SU-DHL-6 (cell line): ENCODE results near the gene KDM4E.
"Not testable (repeated sequence)": the region's sequence is repeated elsewhere in the genome, so short reads cannot be mapped to it uniquely, and the experiment has no call there.

Experiments
- H2AFZ ChIP-seq: fragments of 200-600 bp; sonication (generic); 2 replicates; pipeline ENCODE4 v1.6.1; 2014; ENCODE audit warnings: low read depth, mild to moderate bottlenecking, moderate library complexity, mixed read lengths, antibody characterized with exemption, low read length; ENCODE audit not compliant: severe bottlenecking
- H3F3A ChIP-seq: fragments of 200-600 bp; shearing (Covaris generic); 2 replicates; pipeline ENCODE4 v1.6.0; 2016; ENCODE audit warnings: antibody characterized with exemption, mild to moderate bottlenecking; ENCODE audit not compliant: insufficient read depth
- H3K27ac ChIP-seq: fragments of 200-600 bp; sonication (generic); 2 replicates; pipeline ENCODE4 v1.5.1; 2016; ENCODE audit warnings: low read depth, mild to moderate bottlenecking, low read length, moderate library complexity, mixed read lengths
- H3K27me3 ChIP-seq: fragments of 200-600 bp; sonication (generic), shearing (Covaris generic); 2 replicates; pipeline ENCODE4 v1.6.0; 2014; ENCODE audit warnings: mild to moderate bottlenecking, low read length
- H3K36me3 ChIP-seq: fragments of 200-600 bp; sonication (generic); 2 replicates; pipeline ENCODE4 v1.6.1; 2014; ENCODE audit warnings: mild to moderate bottlenecking, low read length, mixed read lengths
- H3K4me2 ChIP-seq: fragments of 300-600, 200-600 bp; shearing (Covaris generic), sonication (generic); 2 replicates; pipeline ENCODE4 v1.6.0; 2014; ENCODE audit warnings: low read length, low read depth, mild to moderate bottlenecking; ENCODE audit not compliant: poor library complexity, severe bottlenecking
- H3K4me3 ChIP-seq: fragments of 200-600 bp; sonication (generic); 2 replicates; pipeline ENCODE4 v1.5.1; 2014; ENCODE audit warnings: antibody characterized with exemption, low read length, mild to moderate bottlenecking, mixed read lengths; ENCODE audit not compliant: insufficient read depth, poor library complexity, severe bottlenecking
- H3K79me2 ChIP-seq: fragments of 200-600 bp; sonication (generic); 2 replicates; pipeline ENCODE4 v1.6.1; 2014; ENCODE audit warnings: mild to moderate bottlenecking, low read length, moderate library complexity; ENCODE audit not compliant: insufficient read depth
- H3K9ac ChIP-seq: fragments of 200-600 bp; sonication (generic); 2 replicates; pipeline ENCODE4 v1.7.0; 2014; ENCODE audit warnings: mild to moderate bottlenecking, low read length
- H3K9me2 ChIP-seq: fragments of 200-600 bp; sonication (generic); replicated peaks from 2 replicates; pipeline ENCODE4 v1.6.1; 2014; ENCODE audit warnings: low read length; ENCODE audit not compliant: insufficient read depth
- H3K9me3 ChIP-seq: fragments of 200-600 bp; sonication (generic); 2 replicates; pipeline ENCODE4 v1.6.1; 2014; ENCODE audit warnings: low read length, mixed read lengths; ENCODE audit not compliant: insufficient read depth
- H4K20me1 ChIP-seq: fragments of 200-600 bp; sonication (generic); 2 replicates; pipeline ENCODE4 v1.6.1; 2014; ENCODE audit warnings: low read depth, mild to moderate bottlenecking, antibody characterized with exemption, low read length, moderate library complexity, mixed read lengths
- CTCF ChIP-seq: fragments of 200-600 bp; sonication (generic); IDR thresholded peaks from one replicate; pipeline ENCODE4 v1.5.1; 2017; ENCODE audit warnings: antibody characterized with exemption, mild to moderate bottlenecking, low read length, moderate library complexity; ENCODE audit not compliant: insufficient read depth, poor library complexity, severe bottlenecking
- EZH2phosphoT487 ChIP-seq: fragments of 200-600 bp; sonication (generic), shearing (Covaris generic); conservative IDR thresholded peaks from 2 replicates; pipeline ENCODE4 v1.6.1; 2018; ENCODE audit warnings: mild to moderate bottlenecking, antibody characterized with exemption, low read length, moderate library complexity, mixed read lengths

Gene KDM4E

GRCh38 chr11:95045812-95046211, 20.8 kb downstream of the KDM4E start:
- no peaks in the 10 kb centered on the region for H3K79me2 ChIP-seq

GRCh38 chr11:95049122-95049521, 24.1 kb downstream of the KDM4E start, which contains the start of gene KDM4F:
TSS of gene KDM4F (plus strand) at chr11:95049422.
- H3K9ac ChIP-seq, H3K9me3 ChIP-seq, H3K36me3 ChIP-seq, H3K4me3 ChIP-seq, H3K27me3 ChIP-seq, H4K20me1 ChIP-seq, H3K27ac ChIP-seq, H3K4me2 ChIP-seq, H2AFZ ChIP-seq, H3F3A ChIP-seq, H3K9me2 ChIP-seq, H3K79me2 ChIP-seq: not testable (repeated sequence)

More at GRCh38 chr11:95045812-95046211, 20.8 kb downstream of the KDM4E start:
- no peaks in the 10 kb centered on the region for H3K27me3 ChIP-seq
- no peaks in the 10 kb centered on the region for H3K36me3 ChIP-seq
- no peak overlapping the region for H2AFZ ChIP-seq
- H3K9ac ChIP-seq: no peak overlapping the region
- no peaks in the 10 kb centered on the region for H4K20me1 ChIP-seq
- no peak overlapping the region for H3K4me3 ChIP-seq
- H3K9me3 ChIP-seq: no peaks in the 10 kb centered on the region
- no peaks in the 10 kb centered on the region for H3K9me2 ChIP-seq
- H3K27ac ChIP-seq: no peak overlapping the region
- no peaks in the 10 kb centered on the region for H3F3A ChIP-seq
- TF ChIP-seq CTCF: no peak
- no peak for TF ChIP-seq EZH2phosphoT487
- H3K4me2 ChIP-seq: no peak overlapping the region

DNA sequence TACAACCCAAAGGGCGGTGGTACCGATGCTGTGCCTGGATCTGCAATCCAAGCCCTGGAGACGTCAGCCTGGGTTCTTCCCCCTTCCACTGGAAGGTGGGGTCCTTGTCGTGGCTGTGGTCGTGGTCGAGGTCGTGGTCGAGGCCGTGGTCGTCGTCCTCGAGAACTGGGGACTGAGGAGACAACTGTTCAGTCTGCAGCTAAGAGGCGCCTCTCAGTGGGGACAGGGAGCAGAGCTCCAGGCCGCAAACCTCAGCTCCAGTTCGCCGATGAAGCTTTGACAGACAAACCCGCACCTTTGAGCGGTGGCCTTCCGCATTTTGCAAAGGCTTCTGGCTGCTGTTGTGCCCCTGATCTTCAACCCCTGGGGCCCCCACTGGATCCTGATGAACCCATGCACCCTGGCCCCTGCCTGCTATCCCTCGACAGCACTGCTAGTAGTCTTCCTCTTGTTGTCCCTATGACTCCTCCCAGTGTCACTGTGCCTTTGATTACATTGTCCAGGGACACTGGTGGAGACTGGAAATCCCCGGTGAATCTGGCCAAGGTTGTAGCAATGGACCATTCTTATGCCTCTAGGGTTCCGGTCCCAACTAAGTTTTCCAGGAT, 25.6 kb downstream of the KDM4E start:
- Histone ChIP-seq H4K20me1 (no peaks in the 10 kb centered on the region), H3K9me2 (no peaks in the 10 kb centered on the region), H3K9me3 (no peaks in the 10 kb centered on the region), H3K27me3 (no peaks in the 10 kb centered on the region), H3K4me2 (no peak overlapping the region), H3K79me2 (no peaks in the 10 kb centered on the region), H3K36me3 (no peaks in the 10 kb centered on the region), H3F3A (no peaks in the 10 kb centered on the region), H3K9ac (no peak overlapping the region), H3K4me3 (no peak overlapping the region), H3K27ac (no peak overlapping the region), H2AFZ (no peak overlapping the region)
- no peak for TF ChIP-seq EZH2phosphoT487
- no peak for TF ChIP-seq CTCF

DNA sequence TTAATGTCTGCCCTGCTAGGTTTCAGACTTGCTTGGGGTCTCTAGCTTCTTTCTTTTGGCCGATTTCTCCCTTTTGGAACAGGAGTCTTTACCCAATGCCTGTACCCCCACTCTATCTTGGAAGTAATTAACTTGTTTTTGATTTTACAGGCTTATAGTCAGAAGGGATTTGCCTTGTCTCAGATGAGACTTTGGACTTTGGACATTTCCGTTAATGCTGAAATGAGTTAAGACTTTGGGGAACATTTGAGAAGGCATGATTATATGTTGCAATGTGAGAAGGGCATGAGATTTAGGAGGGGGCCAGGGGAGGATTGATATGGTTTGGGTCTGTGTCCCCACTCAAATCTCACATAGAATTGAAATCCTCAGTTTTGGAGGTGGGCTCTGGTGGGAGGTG, 29.3 kb downstream of the KDM4E start:
- Histone ChIP-seq H3K9ac (no peak overlapping the region), H3K9me2 (no peaks in the 10 kb centered on the region), H3K4me3 (no peak overlapping the region), H2AFZ (no peak overlapping the region), H3K4me2 (no peak overlapping the region), H4K20me1 (no peaks in the 10 kb centered on the region), H3K36me3 (no peaks in the 10 kb centered on the region), H3K27ac (no peak overlapping the region), H3K9me3 (no peaks in the 10 kb centered on the region), H3K27me3 (no peaks in the 10 kb centered on the region), H3F3A (no peaks in the 10 kb centered on the region), H3K79me2 (no peaks in the 10 kb centered on the region)
- TF ChIP-seq CTCF (no peak), EZH2phosphoT487 (no peak)
